Stimulated activated memory B cell treated with anti-CD40 and anti-IgM and Interleukin-4, amounts not matched to agents 10 μg/mL and 1 μg/mL and 100 μg/mL, for 72 hours (primary cell): ENCODE results near the gene ADRM1.

ENCODE experiments used
- ATAC-seq: fragments of 150-1000 bp; cut with Tn5 transposase; 2 replicates; pipeline ENCODE4 v1.10.0; 2021
- H3K27ac Mint-ChIP-seq: one replicate; pipeline ENCODE4 v1.8.0; 2022; ENCODE audit warnings: mild to moderate bottlenecking, mixed read lengths
- H3K27me3 Mint-ChIP-seq: one replicate; pipeline ENCODE4 v1.8.0; 2022; ENCODE audit warnings: mixed read lengths
- H3K36me3 Mint-ChIP-seq: one replicate; pipeline ENCODE4 v1.8.0; 2022; ENCODE audit warnings: mixed read lengths
- H3K4me1 Mint-ChIP-seq: one replicate; pipeline ENCODE4 v1.8.0; 2022; ENCODE audit warnings: mixed read lengths
- H3K4me3 Mint-ChIP-seq: one replicate; pipeline ENCODE4 v1.8.0; 2022; ENCODE audit warnings: mild to moderate bottlenecking, moderate library complexity, mixed read lengths
- H3K9me3 Mint-ChIP-seq: one replicate; pipeline ENCODE4 v1.8.0; 2022; ENCODE audit warnings: mixed read lengths

Gene ADRM1

GRCh38 chr20:62287759-62288534 is 14.8 kb upstream of the ADRM1 start:
- no peak for ATAC-seq
- no peaks in the 10 kb centered on the region for H3K9me3 Mint-ChIP-seq
- no peak overlapping the region for H3K4me3 Mint-ChIP-seq
- H3K4me1 Mint-ChIP-seq, result peaks cover 18% of the 10 kb centered on the region
- peaks cover 56% of the 10 kb centered on the region for H3K36me3 Mint-ChIP-seq
- no peak overlapping the region for H3K27ac Mint-ChIP-seq
- H3K27me3 Mint-ChIP-seq, result no peaks in the 10 kb centered on the region

- Mint-ChIP-seq H3K9me3 (no peaks in the 10 kb centered on the region), H3K27ac (no peak overlapping the region), H3K4me1 (peaks cover 22% of the 10 kb centered on the region), H3K27me3 (no peaks in the 10 kb centered on the region), H3K4me3 (no peak overlapping the region), H3K36me3 (peaks cover 51% of the 10 kb centered on the region)
- no peak for ATAC-seq
Measured at GRCh38 chr20:62288535-62289105, 14.2 kb upstream of the ADRM1 start.

- no peaks in the 10 kb centered on the region for H3K27me3 Mint-ChIP-seq
- no peak for ATAC-seq
- no peak overlapping the region for H3K4me3 Mint-ChIP-seq
- H3K9me3 Mint-ChIP-seq, result no peaks in the 10 kb centered on the region
- peaks cover 51% of the 10 kb centered on the region for H3K36me3 Mint-ChIP-seq
- peaks cover 22% of the 10 kb centered on the region for H3K4me1 Mint-ChIP-seq
- H3K27ac Mint-ChIP-seq, result no peak overlapping the region
Measured at GRCh38 chr20:62289131-62289530, 13.7 kb upstream of the ADRM1 start.

DNA sequence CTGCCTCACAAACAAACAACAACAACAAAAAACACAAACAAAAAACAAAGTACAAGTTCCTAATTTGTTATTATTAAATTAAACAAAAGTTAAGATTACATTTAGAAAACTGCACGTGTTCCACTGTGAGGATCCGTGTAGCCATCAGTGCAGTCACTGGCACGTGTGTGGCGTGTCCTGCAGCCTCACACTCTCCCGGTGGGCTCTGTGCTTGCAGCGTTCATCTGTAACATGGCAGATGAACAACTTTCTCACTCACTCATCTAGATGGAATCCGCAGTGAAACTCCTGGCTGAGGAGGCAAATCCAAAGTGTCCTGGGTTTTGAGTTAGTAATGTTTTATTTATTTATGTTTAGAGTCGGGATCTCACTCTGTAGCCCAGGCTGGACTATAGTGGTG is 12.9 kb upstream of the ADRM1 start:
- Mint-ChIP-seq H3K4me3 (no peak overlapping the region), H3K9me3 (no peaks in the 10 kb centered on the region), H3K27me3 (no peaks in the 10 kb centered on the region), H3K36me3 (peaks cover 46% of the 10 kb centered on the region), H3K4me1 (peaks cover 22% of the 10 kb centered on the region), H3K27ac (no peak overlapping the region)
- no peak for ATAC-seq

- no peaks in the 10 kb centered on the region for H3K27me3 Mint-ChIP-seq
- ATAC-seq, result peak; percentile 69
Measured at GRCh38 chr20:62291251-62292066, 11.3 kb upstream of the ADRM1 start.

DNA sequence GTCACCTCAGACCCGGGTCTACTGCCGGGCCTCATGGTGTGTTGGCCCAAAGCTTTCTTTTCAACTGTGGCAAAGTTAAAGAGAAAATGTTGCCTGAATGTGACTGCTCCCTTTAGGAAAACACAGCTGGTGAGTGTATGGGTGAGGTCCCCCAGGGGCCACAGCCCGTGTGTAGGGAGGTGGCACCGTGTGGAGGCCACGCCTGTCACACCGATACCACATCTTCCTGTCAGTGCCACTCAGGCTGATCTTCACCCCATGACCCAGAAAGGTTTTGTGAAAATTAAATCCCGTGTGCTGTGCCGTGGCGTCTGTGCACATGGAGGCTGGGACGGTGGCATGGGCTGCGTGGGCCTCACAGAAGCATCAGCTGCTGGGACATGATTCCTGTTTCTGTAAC is 10.7 kb upstream of the ADRM1 start:
- H3K4me3 Mint-ChIP-seq, result no peak overlapping the region

More at GRCh38 chr20:62291251-62292066, 11.3 kb upstream of the ADRM1 start:
- peaks cover 22% of the 10 kb centered on the region for H3K4me1 Mint-ChIP-seq
- no peaks in the 10 kb centered on the region for H3K9me3 Mint-ChIP-seq
- H3K27ac Mint-ChIP-seq, result peak overlapping the region; percentile 77
- H3K4me3 Mint-ChIP-seq, result no peak overlapping the region
- peaks cover 50% of the 10 kb centered on the region for H3K36me3 Mint-ChIP-seq

GRCh38 chr20:62293111-62293784 is 9.5 kb upstream of the ADRM1 start:
- H3K27ac Mint-ChIP-seq, result peak overlapping the region; percentile 77
- H3K9me3 Mint-ChIP-seq, result no peaks in the 10 kb centered on the region
- peaks cover 45% of the 10 kb centered on the region for H3K36me3 Mint-ChIP-seq
- H3K27me3 Mint-ChIP-seq, result no peaks in the 10 kb centered on the region
- peaks cover 22% of the 10 kb centered on the region for H3K4me1 Mint-ChIP-seq
- ATAC-seq, result no peak
- H3K4me3 Mint-ChIP-seq, result no peak overlapping the region

More for the DNA sequence above, 10.7 kb upstream of the ADRM1 start:
- peak; percentile 75 for ATAC-seq
- peaks cover 45% of the 10 kb centered on the region for H3K36me3 Mint-ChIP-seq
- H3K27me3 Mint-ChIP-seq, result no peaks in the 10 kb centered on the region
- H3K4me1 Mint-ChIP-seq, result peaks cover 22% of the 10 kb centered on the region
- H3K27ac Mint-ChIP-seq, result peak overlapping the region; percentile 77
- no peaks in the 10 kb centered on the region for H3K9me3 Mint-ChIP-seq

- Mint-ChIP-seq H3K9me3 (no peaks in the 10 kb centered on the region), H3K36me3 (peaks cover 39% of the 10 kb centered on the region), H3K4me1 (peaks cover 22% of the 10 kb centered on the region), H3K27me3 (no peaks in the 10 kb centered on the region), H3K4me3 (no peak overlapping the region), H3K27ac (peak overlapping the region; percentile 77)
- no peak for ATAC-seq
Measured at GRCh38 chr20:62293946-62294345, 8.9 kb upstream of the ADRM1 start.

DNA sequence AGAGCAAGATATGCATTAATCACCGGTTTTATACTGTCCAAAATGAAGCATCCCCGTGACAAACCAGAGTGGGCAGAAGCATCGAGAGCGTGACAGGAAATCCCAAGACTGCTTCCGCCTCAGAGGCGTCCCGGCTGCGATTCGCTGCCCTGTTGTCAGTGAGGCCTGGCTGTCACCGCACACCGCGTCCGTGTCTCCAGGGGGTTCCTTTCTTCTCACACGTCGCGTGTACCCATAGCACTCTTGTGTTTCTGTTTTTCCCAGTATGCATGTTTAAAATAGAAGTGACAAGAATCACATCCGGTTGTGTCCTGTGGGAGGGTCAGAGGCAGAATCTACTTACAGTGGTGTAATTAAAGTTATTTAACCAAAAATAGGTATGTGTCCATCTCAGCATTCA is 8.3 kb upstream of the ADRM1 start:
- H3K27ac Mint-ChIP-seq, result no peak overlapping the region
- H3K4me1 Mint-ChIP-seq, result peaks cover 23% of the 10 kb centered on the region
- no peaks in the 10 kb centered on the region for H3K27me3 Mint-ChIP-seq
- peak; percentile 51 for ATAC-seq
- no peak overlapping the region for H3K4me3 Mint-ChIP-seq
- H3K36me3 Mint-ChIP-seq, result peaks cover 36% of the 10 kb centered on the region
- no peaks in the 10 kb centered on the region for H3K9me3 Mint-ChIP-seq

- H3K27me3 Mint-ChIP-seq, result no peaks in the 10 kb centered on the region
Measured at GRCh38 chr20:62296724-62297448, 5.9 kb upstream of the ADRM1 start.

GRCh38 chr20:62297449-62298227 is 5.2 kb upstream of the ADRM1 start:
- Mint-ChIP-seq H3K36me3 (peaks cover 20% of the 10 kb centered on the region), H3K4me1 (peaks cover 24% of the 10 kb centered on the region), H3K27ac (no peak overlapping the region), H3K4me3 (no peak overlapping the region), H3K9me3 (no peaks in the 10 kb centered on the region), H3K27me3 (no peaks in the 10 kb centered on the region)
- no peak for ATAC-seq

More at GRCh38 chr20:62296724-62297448, 5.9 kb upstream of the ADRM1 start:
- Mint-ChIP-seq H3K27ac (no peak overlapping the region), H3K4me1 (peaks cover 24% of the 10 kb centered on the region), H3K9me3 (no peaks in the 10 kb centered on the region), H3K36me3 (peaks cover 25% of the 10 kb centered on the region), H3K4me3 (no peak overlapping the region)
- no peak for ATAC-seq

- Mint-ChIP-seq H3K4me3 (no peak overlapping the region), H3K4me1 (peaks cover 19% of the 10 kb centered on the region), H3K27me3 (no peaks in the 10 kb centered on the region), H3K36me3 (peaks cover 21% of the 10 kb centered on the region), H3K27ac (no peak overlapping the region), H3K9me3 (no peaks in the 10 kb centered on the region)
- ATAC-seq, result no peak
Measured at GRCh38 chr20:62298577-62299249, 4.1 kb upstream of the ADRM1 start.

- Mint-ChIP-seq H3K9me3 (no peaks in the 10 kb centered on the region), H3K27me3 (no peaks in the 10 kb centered on the region), H3K36me3 (peaks cover 24% of the 10 kb centered on the region), H3K27ac (no peak overlapping the region), H3K4me3 (no peak overlapping the region), H3K4me1 (peaks cover 30% of the 10 kb centered on the region)
- no peak for ATAC-seq
Measured at GRCh38 chr20:62299666-62300236, 3.0 kb upstream of the ADRM1 start.
